GM19043 (cell line): ENCODE measurements around the gene HIPK4.
"Not testable (repeated sequence)": the region's sequence is repeated elsewhere in the genome, so short reads cannot be mapped to it uniquely, and the experiment has no call there.

ENCODE experiments used
- ATAC-seq: cut with Tn5 transposase; IDR thresholded peaks from one replicate; pipeline ENCODE4 v1.9.1; 2021; ENCODE audit warnings: low read depth; ENCODE audit not compliant: unreplicated experiment

HIPK4 gene

GRCh38 chr19:40390084-40390742, at the start of gene HIPK4:
Gene HIPK4, minus strand, starts transcription at chr19:40390181. Its CDS starts 279 bp downstream, at chr19:40389902.
- no peak for ATAC-seq

DNA sequence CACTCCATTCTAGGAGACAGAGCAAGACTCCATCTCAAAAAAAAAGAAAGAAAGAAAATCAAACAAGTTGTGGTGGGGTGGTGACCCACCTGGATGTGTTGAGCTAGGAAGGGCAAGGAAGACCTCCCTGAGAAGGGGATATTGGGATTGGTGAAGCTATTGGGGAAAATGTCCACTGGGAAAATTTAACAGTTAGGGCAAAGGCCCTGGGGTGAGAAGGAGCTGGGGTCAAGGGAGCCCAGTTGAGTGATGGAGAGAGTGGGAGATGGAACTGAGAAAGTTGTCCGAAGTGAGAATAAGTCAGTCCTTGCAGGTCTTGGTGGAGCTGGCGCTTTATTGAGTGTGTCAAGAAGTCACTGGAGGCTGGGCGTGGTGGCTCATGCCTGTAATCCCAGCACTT, 48.3 kb upstream of the HIPK4 start:
- no peak for ATAC-seq

DNA sequence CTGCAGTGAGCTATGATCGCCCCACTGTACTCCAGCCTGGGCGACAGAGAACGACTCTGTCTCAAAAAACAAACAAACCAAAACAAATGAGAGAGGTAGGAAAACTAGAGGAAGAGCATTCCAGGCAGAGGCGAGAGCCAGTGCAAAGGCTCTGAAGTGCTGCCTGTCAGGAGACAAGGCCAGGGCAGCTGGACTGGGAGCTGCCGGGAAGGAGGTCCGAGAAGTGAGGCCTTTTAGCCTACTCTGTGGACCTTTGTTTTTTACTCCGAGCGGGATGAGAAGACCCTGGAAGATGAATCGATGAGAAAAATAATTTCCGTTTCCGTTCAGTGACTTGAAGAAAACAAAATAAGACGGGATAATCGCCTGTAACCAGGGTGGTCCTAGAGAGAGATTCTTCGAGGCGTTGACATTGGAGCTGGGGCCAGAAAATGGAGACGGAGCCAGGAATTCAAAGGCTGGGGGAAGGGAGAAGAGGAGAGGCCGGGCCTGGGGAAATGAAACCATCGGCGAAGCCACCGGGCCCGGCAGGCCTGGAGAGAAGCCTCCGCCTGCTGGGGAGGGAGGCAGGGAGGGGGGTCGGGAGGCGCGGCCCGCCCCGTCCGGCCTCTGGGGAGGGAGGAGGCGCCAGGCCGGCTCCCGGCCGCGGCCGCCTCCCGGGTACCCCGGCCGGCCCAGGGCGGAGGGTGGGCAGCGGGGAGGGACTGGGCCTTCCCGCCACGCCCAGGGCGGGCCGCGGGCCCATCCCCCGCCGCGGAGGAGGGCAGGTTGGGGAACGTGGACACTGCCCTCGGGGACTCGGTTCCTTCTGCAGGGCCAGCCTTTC, 43.6 kb upstream of the HIPK4 start:
- ATAC-seq, result peak; percentile 54

GRCh38 chr19:40432760-40433159, 42.8 kb upstream of the HIPK4 start:
- not testable (repeated sequence) for ATAC-seq

- no peak for ATAC-seq
Measured at GRCh38 chr19:40431698-40432097, 41.7 kb upstream of the HIPK4 start.

DNA sequence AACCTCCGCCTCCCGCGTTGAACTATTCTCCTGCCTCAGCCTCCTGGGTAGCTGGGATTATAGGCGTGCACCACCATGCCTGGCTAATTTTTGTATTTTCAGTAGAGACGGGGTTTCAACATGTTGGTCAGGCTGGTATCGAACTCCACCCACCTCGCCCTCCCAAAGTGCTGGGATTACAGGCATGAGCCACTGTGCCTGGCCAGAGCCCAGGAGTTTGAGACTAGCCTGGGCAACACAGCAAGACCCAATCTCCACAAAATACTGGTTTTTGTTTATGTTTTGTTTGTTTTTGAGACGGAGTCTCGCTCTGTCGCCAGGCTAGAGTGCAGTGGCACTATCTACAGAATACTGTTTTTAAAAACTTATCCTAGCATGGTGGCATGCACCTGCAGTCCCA, 40.3 kb upstream of the HIPK4 start:
- ATAC-seq, result not testable (repeated sequence)

DNA sequence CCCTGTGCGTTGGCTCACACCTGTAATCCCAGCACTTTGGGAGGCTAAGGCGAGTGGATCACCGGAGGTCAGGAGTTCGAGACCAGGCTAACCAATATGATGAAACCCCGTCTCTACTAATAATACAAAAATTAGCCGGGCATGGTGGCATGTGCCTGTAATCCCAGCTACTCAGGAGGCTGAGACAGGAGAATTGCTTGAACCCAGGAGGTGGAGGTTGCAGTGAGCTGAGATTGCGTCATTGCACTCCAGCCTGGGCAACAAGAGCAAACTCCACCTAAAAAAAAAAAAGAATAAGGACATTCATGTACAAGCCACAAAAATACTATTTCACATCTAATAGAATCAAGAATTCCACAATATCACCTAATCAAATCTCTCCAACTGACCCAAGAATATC, 38.2 kb upstream of the HIPK4 start:
- not testable (repeated sequence) for ATAC-seq

GRCh38 chr19:40425450-40426287, 35.7 kb upstream of the HIPK4 start, which contains the start of gene SERTAD1:
Gene SERTAD1, minus strand, starts transcription at chr19:40425992. Its CDS starts 2,446 bp downstream, at chr19:40423546.
- ATAC-seq, result peak; percentile 82

DNA sequence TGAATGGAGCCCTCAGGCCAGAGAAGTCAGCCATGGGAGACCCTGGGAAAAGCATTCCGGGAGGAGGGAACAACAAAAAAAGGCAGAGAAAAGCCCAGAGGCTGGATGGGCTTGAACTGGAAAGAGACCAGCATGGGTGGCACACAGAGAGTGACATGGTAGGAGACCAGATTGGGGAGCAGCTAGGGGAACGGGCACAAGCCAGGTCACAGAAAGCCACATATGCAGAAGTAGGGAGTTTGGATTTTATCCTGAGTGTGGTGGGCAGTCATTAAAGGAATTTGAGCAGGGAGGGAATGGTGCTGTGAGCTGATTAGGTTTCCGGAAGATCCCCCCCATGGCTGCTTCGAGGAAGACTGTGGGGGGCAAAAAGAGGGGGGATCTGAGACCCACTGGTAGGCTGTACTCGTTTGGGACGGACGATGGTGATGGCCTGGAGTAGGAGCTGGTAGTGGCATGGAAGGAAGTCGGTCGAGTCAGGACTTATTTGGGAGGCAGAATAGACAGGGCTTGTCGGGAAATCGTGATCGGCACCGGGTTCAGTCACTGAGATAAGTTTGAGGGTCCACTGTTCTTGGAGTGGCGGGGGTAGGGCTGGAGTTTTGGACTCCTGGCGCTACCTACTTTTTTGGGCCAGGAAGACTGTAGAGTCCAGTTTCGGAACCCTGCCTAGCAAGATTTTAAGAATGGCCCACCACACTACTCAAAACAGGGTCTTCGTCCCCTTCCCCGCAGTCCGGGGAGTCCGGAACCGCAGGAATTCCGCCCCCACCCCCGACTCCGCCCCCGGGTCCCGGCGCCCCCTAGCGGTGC, 34.9 kb upstream of the HIPK4 start:
- no peak for ATAC-seq

DNA sequence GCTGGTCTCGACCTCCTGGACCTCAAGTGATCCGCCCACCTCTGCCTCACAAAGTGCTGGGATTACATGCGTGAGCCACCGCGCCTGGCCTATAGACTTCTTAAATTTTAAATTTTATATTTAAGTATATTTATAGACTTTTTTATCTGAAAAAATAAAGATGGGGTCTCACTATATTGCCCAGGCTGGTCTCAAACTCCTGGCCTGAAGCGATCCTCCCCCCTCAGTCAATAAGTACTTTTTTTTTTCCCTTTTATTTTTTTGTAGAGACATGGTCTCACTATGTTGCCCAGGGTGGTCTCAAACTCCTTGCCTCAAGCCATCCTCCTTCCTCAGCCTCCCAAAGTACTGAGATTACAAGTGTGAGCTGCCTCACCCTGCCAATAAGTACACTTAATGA, 34.0 kb upstream of the HIPK4 start:
- ATAC-seq, result no peak

- ATAC-seq, result no peak
Measured at GRCh38 chr19:40422748-40423566, 33.0 kb upstream of the HIPK4 start.

DNA sequence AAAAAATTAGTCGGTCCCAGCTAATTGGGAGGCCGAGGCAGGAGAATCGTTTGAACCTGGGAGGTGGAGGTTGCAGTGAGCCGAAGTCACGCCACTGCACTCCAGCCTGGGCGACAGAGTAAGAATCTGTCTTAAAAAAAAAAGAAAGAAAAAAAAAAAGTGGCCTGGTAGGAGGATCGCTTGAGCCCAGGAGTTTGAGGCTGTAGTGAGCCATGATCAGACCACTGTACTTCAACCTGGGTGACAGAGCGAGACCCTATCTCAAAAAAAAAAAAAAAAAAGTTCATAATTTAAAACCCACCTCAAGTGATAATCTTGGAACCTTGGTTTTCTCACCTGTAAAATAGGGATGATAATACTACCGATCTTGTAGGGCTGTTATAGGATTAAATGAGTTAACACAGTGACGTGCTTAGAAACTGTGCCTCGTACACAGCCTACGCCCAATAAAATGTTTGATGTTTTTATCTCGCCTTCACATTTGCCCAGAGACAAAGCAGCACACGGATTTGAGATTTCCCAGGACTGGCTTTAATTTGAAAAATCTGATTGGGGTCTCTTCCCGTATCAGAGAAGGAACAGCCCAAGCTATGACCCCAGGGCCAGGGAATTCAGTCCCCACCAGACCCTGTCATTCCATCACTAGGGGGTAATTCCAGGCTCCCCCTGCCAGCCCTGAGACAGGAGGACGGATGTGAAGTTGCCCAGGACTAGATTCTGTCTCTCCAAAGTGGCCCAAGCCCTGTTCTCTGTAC, 32.2 kb upstream of the HIPK4 start:
- ATAC-seq, result no peak

- no peak for ATAC-seq
Measured at GRCh38 chr19:40420766-40421765, 31.1 kb upstream of the HIPK4 start.

DNA sequence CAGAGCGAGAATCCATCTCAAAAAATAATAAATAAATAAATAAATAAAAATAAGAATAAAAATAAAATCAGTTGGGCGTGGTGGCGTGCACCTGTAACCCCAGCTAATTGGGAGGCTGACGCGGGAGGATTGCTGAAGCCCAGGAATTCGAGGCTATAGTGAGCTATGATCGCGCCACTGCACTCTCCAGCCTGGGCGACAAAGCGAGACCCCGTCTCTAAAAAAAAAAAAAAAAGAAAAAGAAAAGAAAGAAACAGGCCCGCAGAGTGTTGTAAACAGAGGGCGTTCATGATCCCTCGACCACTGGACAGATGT, 30.4 kb upstream of the HIPK4 start:
- no peak for ATAC-seq

DNA sequence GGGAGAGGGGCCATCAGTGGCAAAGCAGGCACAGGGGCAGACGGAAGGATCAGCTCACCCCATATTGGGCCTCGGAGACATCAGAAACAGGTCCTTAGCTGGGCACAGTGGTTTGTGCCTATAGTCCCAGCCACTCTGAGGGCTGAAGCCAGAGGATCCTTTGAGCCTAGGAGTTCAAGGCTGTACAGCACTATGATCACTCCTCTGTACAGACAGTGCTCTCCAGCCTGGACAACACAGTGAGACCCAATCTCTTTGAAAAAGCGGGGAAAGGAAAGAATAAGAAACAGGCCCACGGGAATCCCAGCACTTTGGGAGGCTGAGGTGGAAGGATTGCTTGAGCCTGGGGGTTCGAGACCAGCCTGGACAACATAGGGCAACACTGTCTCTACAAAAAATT, 29.8 kb upstream of the HIPK4 start:
- ATAC-seq, result no peak

DNA sequence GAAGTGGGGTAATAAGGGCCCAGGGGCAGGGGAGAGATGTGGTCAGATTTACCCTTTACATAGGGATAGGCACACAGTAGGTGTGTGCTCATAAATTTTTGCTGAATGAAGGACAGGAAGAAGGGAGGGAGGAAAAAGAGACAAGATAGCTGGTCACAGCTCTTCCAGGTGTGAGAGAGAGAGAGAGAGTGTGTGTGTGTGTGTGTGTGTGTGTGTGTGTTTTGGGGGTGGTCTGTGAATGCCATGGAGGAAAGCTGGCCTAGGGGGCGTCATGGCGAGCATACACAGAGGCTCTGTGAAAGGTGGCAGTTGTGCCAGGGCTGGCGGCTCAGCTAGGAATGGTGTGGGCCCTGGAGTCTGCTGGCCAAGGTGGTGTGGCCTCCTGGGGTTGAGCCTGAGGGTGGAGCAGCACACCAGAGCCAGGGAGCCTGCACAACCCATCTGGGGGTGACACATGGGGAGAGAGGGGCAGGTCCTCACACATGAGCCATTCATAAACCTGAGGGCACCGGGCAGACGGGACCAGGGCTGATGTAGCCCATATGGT, 29.2 kb upstream of the HIPK4 start:
- no peak for ATAC-seq

DNA sequence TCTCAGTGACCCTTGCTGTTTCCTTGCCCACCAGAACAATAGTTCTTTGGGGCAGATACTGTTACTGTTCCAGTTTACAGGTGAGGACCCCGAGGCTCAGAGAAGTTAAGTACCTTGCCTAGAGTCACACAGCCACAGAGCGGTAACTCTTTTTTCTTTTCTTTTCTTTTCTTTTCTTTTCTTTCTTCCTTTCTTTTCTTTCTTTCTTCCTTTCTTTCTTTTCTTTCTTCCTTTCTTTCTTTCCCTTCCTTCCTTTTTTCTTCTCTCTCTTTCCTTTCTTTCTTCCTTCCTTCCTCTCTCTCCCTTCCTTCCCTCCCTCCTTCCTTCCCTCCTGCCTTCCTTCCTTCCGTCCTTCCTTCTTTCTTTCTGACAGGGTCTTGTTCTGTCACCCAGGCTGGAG, 28.1 kb upstream of the HIPK4 start:
- ATAC-seq, result no peak
